Caco-2 (cell line): ENCODE data around the gene FRMD8. TPM values are rescaled to one million over a fixed set of nuclear protein-coding genes. Genes with fewer than 3 reads are reported as not detected.

ENCODE experiments used
- BruUV-seq: library from RNA; stranded (reverse); fragments of 400-500 nt; replicated peaks from 2 replicates; lab custom pipeline; 2021; lab: Mats Ljungman, UMichigan
- CTCF ChIA-PET: fragments of 300-600 bp; sonication (Branson Sonifier 250); formaldehyde crosslinking; loops from one replicate; lab custom pipeline; 2022; ENCODE audit warnings: antibody characterized with exemption; lab: Charles Lee
- POLR2A ChIA-PET: fragments of 300-600 bp; sonication (Branson Sonifier 250); formaldehyde crosslinking; loops from one replicate; lab custom pipeline; 2022; ENCODE audit warnings: antibody characterized with exemption; lab: Charles Lee
- DNase-seq, 2 experiments: peaks; one replicate each; pipeline versions ENCODE4 v3.0.0 to v3.0.0-alpha.2; 2020 to 2022
- H3K27me3 ChIP-seq: replicated peaks from 2 replicates; pipeline ENCODE4 v1.6.0; 2011; ENCODE audit warnings: low read length; ENCODE audit not compliant: control insufficient read depth, insufficient read depth
- H3K36me3 ChIP-seq: 2 replicates; pipeline ENCODE4 v1.5.1; 2011; ENCODE audit warnings: low read length; ENCODE audit not compliant: control insufficient read depth, insufficient read depth
- H3K4me1 ChIP-seq: fragments of 250-450 bp; sonication (Bioruptor Pico); 2 replicates; pipeline ENCODE4 v1.5.1; 2020; ENCODE audit warnings: mild to moderate bottlenecking
- H3K4me3 ChIP-seq: 2 replicates; pipeline ENCODE4 v1.5.1; 2011; ENCODE audit warnings: low read depth, mild to moderate bottlenecking, control low read depth, low read length
- H3K9me3 ChIP-seq: fragments of 250-450 bp; sonication (Bioruptor Pico); 2 replicates; pipeline ENCODE4 v1.5.1; 2020; ENCODE audit warnings: mild to moderate bottlenecking, moderate library complexity
- H3K27ac Mint-ChIP-seq: one replicate; pipeline ENCODE4 v1.8.0; 2022; ENCODE audit warnings: mixed read lengths; ENCODE audit not compliant: unreplicated experiment
- H3K27me3 Mint-ChIP-seq: one replicate; pipeline ENCODE4 v1.8.0; 2022; ENCODE audit warnings: mixed read lengths; ENCODE audit not compliant: insufficient read depth, unreplicated experiment
- H3K36me3 Mint-ChIP-seq: one replicate; pipeline ENCODE4 v1.8.0; 2022; ENCODE audit warnings: mild to moderate bottlenecking, mixed read lengths; ENCODE audit not compliant: insufficient read depth, unreplicated experiment
- H3K4me1 Mint-ChIP-seq: one replicate; pipeline ENCODE4 v1.8.0; 2022; ENCODE audit warnings: low read depth, mixed read lengths; ENCODE audit not compliant: unreplicated experiment
- H3K4me3 Mint-ChIP-seq: one replicate; pipeline ENCODE4 v1.8.0; 2022; ENCODE audit warnings: mild to moderate bottlenecking, moderate library complexity, mixed read lengths; ENCODE audit not compliant: unreplicated experiment
- H3K9me3 Mint-ChIP-seq: one replicate; pipeline ENCODE4 v1.8.0; 2022; ENCODE audit warnings: mixed read lengths; ENCODE audit not compliant: unreplicated experiment
- intact Hi-C: fragments of 100-400 bp; cut with micrococcal nuclease; formaldehyde crosslinking; loops from one replicate; pipeline ENCODE4 v1.10.0; 2022; ENCODE audit not compliant: unreplicated experiment
- total RNA-seq: library from RNA; stranded (reverse); gene quantifications from 2 replicates; pipeline ENCODE4 v1.2.3, GENCODE V29; 2022
- TF ChIP-seq, protein P1 (sequence below), 2 experiments: fragments of 200-600 bp in 1 of 2; IDR thresholded peaks; 1 replicate in 1 of 2; 2 replicates in 1 of 2; pipeline versions ENCODE4 v1.5.1 to v1.8.0; 2011 to 2022; ENCODE audit warnings: antibody characterized with exemption in 1 of 2, control low read depth in 1 of 2, inconsistent platforms in 1 of 2, low read depth in 1 of 2, low read length in 1 of 2, mild to moderate bottlenecking in 1 of 2, moderate library complexity in 1 of 2; ENCODE audit not compliant: insufficient read depth in 1 of 2, severe bottlenecking in 1 of 2, unreplicated experiment in 1 of 2

The FRMD8 gene
- total RNA-seq, 1 experiment from 2014 or later = 38.2 TPM

DNA sequence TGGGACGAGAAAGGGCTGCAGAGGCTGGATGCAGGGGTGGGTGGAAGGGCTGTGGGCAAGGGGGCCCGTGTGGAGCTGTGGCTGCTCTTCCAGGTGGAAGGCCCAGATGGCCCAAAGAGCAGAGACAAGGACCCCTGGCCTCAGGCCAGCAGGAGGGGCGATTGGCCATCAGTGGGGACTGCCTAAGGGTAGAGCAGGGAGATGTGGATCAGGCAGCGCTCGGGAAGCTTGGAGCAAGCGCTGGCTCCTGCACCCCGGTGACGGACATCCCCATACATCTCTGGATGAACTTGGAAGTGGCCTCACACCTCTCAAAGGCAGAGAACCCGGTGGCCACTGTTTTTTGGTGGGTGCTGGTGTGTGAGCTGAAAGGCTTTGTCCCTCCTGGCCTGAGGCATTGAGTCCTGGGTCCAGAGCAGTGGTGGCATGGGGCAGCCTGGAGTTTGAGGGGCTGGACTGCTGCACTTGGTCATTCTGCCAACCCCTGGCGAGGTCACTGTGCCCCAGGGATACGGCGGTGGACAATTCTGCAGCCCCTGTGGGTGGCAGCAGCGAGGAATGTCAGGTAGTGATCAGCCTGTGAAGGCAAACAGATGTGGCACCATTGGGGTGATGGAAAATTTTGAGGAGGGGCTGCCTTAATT is 5.9 kb downstream of the FRMD8 start:
- H3K4me1 Mint-ChIP-seq = peaks cover 6% of the 10 kb centered on the region
- intact Hi-C loops = no loop called here
- peaks cover 26% of the 10 kb centered on the region for H3K36me3 Mint-ChIP-seq
- DNase-seq = no peak
- H3K9me3 Mint-ChIP-seq = no peaks in the 10 kb centered on the region
- ChIA-PET CTCF (interaction anchor here (0.6 to 0.7 kb wide), 2 partner anchors 11 to 117 kb away, joined by 4 to 5 read pairs; no protein-coding TSS in a partner anchor), POLR2A (no interaction called here)
- H3K9me3 ChIP-seq = no peaks in the 10 kb centered on the region
- BruUV-seq = no TSS peak
- peaks cover 4% of the 10 kb centered on the region; the same call in 1 of the 2 replicates for H3K4me1 ChIP-seq
- no peak overlapping the region for H3K4me3 ChIP-seq
- no peak overlapping the region for H3K27ac Mint-ChIP-seq
- H3K27me3 ChIP-seq = no peaks in the 10 kb centered on the region
- H3K4me3 Mint-ChIP-seq = no peak overlapping the region
- H3K27me3 Mint-ChIP-seq = no peaks in the 10 kb centered on the region
- TF ChIP-seq, protein P1, sequence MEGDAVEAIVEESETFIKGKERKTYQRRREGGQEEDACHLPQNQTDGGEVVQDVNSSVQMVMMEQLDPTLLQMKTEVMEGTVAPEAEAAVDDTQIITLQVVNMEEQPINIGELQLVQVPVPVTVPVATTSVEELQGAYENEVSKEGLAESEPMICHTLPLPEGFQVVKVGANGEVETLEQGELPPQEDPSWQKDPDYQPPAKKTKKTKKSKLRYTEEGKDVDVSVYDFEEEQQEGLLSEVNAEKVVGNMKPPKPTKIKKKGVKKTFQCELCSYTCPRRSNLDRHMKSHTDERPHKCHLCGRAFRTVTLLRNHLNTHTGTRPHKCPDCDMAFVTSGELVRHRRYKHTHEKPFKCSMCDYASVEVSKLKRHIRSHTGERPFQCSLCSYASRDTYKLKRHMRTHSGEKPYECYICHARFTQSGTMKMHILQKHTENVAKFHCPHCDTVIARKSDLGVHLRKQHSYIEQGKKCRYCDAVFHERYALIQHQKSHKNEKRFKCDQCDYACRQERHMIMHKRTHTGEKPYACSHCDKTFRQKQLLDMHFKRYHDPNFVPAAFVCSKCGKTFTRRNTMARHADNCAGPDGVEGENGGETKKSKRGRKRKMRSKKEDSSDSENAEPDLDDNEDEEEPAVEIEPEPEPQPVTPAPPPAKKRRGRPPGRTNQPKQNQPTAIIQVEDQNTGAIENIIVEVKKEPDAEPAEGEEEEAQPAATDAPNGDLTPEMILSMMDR (IDR thresholded peaks at IDR 0.05; ENCODE audit: insufficient read depth in 1 of 2, low read depth in 1 of 2, low read length in 1 of 2, severe bottlenecking in 1 of 2, unreplicated experiment in 1 of 2) = no peak
- no peaks in the 10 kb centered on the region; the same call in none of the 2 replicates for H3K36me3 ChIP-seq

DNA sequence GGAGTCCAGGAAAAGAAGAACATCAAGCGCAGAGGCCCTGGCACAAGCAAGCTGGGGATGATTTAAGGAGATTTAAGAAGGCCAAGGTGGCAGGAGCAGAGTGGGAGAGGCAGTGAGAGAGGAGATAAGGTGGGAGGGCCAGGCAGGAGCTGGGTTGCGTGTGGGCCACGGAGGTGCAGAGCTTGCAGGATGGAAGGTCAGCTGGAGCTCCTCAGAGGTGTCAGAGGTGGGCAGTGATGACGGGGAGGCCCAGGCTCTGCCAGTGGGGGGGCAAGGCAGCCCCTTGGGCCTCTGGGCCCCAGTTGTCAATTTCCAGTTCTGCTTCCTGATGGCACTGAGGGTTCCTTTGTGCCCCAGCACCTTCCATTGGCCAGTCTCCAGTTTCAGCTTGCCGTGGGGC is 6.5 kb downstream of the FRMD8 start:
- H3K4me1 Mint-ChIP-seq = peaks cover 6% of the 10 kb centered on the region
- H3K27ac Mint-ChIP-seq = no peak overlapping the region
- ChIA-PET CTCF (interaction anchor here (0.6 to 0.7 kb wide), 2 partner anchors 11 to 117 kb away, joined by 4 to 5 read pairs; no protein-coding TSS in a partner anchor), POLR2A (no interaction called here)
- no peaks in the 10 kb centered on the region for H3K9me3 Mint-ChIP-seq
- Histone ChIP-seq H3K4me1 (no peaks in the 10 kb centered on the region), H3K36me3 (no peaks in the 10 kb centered on the region; the same call in none of the 2 replicates), H3K9me3 (no peaks in the 10 kb centered on the region), H3K4me3 (no peak overlapping the region), H3K27me3 (no peaks in the 10 kb centered on the region)
- peaks cover 32% of the 10 kb centered on the region for H3K36me3 Mint-ChIP-seq
- TF ChIP-seq, protein P1 (IDR thresholded peaks at IDR 0.05; ENCODE audit: insufficient read depth in 1 of 2, low read depth in 1 of 2, low read length in 1 of 2, severe bottlenecking in 1 of 2, unreplicated experiment in 1 of 2) = no peak
- no peak for DNase-seq
- intact Hi-C loops = no loop called here
- no TSS peak for BruUV-seq
- no peak overlapping the region for H3K4me3 Mint-ChIP-seq
- H3K27me3 Mint-ChIP-seq = no peaks in the 10 kb centered on the region

DNA sequence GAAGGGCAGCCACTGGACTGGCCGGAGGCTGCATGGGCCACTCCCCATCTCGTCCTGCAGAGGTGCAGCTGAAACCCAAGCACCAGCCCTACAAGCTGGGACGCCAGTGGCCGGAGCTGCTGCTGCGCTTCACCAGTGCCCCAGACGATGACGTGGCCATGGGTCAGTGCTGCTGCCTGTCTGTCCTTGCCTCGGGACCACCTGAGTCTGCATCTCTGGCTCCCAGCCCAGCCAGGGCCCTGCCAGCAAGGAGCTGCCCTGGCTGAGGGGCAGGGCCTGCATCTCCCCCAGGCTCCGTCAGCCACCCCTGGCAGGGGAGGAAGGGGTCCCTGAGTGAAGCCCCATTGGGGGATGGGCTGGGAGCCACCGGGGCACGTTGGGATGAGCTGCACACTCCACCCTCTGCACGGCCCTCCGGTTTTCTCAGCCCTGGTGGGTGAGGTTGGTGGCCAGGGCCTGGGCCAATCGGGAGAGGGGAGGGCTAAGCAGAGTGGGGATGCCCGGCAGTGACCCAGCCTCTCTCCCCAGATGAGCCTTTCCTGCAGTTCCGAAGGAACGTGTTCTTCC is 7.2 kb downstream of the FRMD8 start:
- Mint-ChIP-seq H3K4me3 (no peak overlapping the region), H3K27ac (no peak overlapping the region), H3K27me3 (no peaks in the 10 kb centered on the region), H3K4me1 (peaks cover 5% of the 10 kb centered on the region), H3K36me3 (peaks cover 39% of the 10 kb centered on the region), H3K9me3 (no peaks in the 10 kb centered on the region)
- no peak for DNase-seq
- peaks cover 3% of the 10 kb centered on the region for H3K36me3 ChIP-seq
- no peaks in the 10 kb centered on the region for H3K9me3 ChIP-seq
- H3K4me3 ChIP-seq = no peak overlapping the region
- H3K4me1 ChIP-seq = no peaks in the 10 kb centered on the region
- H3K27me3 ChIP-seq = no peaks in the 10 kb centered on the region
- TF ChIP-seq, protein P1 (IDR thresholded peaks at IDR 0.05; ENCODE audit: insufficient read depth in 1 of 2, low read depth in 1 of 2, low read length in 1 of 2, severe bottlenecking in 1 of 2, unreplicated experiment in 1 of 2) = no peak
- ChIA-PET POLR2A (interaction anchor here (0.6 kb wide), 1 partner anchor 127 kb away, joined by 5 read pairs; no protein-coding TSS in a partner anchor), CTCF (no interaction called here)
- no TSS peak for BruUV-seq
- intact Hi-C loops = no loop called here
